GM12865 (cell line): ENCODE measurements around the gene LRRC4B.
"Not testable (repeated sequence)": the region's sequence is repeated elsewhere in the genome, so short reads cannot be mapped to it uniquely, and the experiment has no call there.

Experiments
- DNase-seq: peaks from one replicate; pipeline ENCODE4 v3.0.0; 2010; ENCODE audit warnings: low read depth
- H3K4me3 ChIP-seq: 2 replicates; pipeline ENCODE4 v1.5.1; 2011; ENCODE audit warnings: mild to moderate bottlenecking, low read depth, low read length, control low read depth
- TF ChIP-seq, protein P1 (sequence below): IDR thresholded peaks from 2 replicates; pipeline ENCODE4 v1.5.1; 2011; ENCODE audit warnings: low read length, control low read depth, low read depth, inconsistent platforms; ENCODE audit not compliant: insufficient read depth; ENCODE audit errors: missing control alignments

Gene LRRC4B

DNA sequence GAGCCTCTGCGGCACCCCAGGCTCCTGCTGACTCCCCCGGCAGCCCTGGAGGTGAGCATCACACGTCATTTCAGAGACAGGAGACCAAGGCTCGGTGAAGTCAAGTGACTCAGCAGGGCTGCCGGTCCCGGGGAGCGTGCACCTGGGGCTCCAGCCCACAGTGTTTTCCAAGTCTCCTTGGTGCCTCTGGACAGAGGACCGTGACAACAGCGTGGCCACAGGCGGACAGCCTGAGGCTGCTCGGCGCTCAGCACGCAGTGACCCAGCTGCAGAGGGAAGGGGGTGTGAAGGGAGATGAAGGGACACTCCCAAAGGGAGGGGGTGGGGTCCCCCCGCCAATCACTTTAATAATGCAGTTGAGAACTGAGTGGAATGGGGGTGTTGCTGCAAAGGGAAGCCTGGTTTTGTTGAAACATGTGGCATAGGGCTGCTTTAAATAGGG lies 37.0 kb downstream of the LRRC4B start:
- TF ChIP-seq, protein P1, sequence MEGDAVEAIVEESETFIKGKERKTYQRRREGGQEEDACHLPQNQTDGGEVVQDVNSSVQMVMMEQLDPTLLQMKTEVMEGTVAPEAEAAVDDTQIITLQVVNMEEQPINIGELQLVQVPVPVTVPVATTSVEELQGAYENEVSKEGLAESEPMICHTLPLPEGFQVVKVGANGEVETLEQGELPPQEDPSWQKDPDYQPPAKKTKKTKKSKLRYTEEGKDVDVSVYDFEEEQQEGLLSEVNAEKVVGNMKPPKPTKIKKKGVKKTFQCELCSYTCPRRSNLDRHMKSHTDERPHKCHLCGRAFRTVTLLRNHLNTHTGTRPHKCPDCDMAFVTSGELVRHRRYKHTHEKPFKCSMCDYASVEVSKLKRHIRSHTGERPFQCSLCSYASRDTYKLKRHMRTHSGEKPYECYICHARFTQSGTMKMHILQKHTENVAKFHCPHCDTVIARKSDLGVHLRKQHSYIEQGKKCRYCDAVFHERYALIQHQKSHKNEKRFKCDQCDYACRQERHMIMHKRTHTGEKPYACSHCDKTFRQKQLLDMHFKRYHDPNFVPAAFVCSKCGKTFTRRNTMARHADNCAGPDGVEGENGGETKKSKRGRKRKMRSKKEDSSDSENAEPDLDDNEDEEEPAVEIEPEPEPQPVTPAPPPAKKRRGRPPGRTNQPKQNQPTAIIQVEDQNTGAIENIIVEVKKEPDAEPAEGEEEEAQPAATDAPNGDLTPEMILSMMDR, result no peak
- DNase-seq, result no peak
- no peak overlapping the region for H3K4me3 ChIP-seq

DNA sequence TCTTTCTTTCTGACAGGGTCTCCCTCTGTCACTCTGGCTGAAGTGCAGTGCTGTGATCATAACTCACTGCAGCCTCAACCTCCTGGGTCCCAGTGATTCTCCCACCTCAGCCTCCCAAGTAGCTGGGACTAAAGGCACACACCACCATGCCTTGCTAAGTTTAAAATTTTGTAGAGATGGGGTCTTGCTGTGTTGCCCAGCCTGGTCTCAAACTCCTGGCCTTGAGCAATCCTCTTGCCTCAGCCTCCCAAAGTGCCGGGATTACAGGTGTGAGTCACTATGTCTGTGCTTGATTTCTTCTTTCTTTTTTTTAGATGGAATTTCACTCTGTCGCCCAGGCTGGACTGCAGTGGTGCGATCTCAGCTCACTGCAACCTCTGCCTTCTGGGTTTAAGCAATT lies 40.2 kb downstream of the LRRC4B start:
- not testable (repeated sequence) for H3K4me3 ChIP-seq

DNA sequence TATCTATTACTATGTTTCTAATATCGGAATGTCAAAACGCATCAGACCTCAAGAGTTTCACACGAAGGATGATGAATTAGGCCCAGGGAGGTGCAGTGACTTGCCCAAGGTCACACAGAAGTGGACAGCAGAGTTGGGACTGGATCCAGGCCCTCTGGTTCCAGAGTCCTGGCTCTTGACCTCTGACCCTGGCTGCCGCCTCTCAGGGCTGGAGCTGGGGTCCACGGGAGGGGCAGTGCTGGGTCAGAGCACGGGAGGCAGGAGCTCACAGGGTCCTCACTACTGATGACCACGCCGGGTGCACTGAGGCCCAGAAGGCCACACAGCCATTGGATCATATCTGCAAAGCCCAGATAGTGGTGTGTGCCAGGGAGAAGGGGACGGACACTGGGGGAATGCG lies 45.4 kb downstream of the LRRC4B start:
- TF ChIP-seq, protein P1, result no peak
- H3K4me3 ChIP-seq, result no peak overlapping the region
- no peak for DNase-seq

More for the DNA sequence above, 40.2 kb downstream of the LRRC4B start:
- DNase-seq, result not testable (repeated sequence)

DNA sequence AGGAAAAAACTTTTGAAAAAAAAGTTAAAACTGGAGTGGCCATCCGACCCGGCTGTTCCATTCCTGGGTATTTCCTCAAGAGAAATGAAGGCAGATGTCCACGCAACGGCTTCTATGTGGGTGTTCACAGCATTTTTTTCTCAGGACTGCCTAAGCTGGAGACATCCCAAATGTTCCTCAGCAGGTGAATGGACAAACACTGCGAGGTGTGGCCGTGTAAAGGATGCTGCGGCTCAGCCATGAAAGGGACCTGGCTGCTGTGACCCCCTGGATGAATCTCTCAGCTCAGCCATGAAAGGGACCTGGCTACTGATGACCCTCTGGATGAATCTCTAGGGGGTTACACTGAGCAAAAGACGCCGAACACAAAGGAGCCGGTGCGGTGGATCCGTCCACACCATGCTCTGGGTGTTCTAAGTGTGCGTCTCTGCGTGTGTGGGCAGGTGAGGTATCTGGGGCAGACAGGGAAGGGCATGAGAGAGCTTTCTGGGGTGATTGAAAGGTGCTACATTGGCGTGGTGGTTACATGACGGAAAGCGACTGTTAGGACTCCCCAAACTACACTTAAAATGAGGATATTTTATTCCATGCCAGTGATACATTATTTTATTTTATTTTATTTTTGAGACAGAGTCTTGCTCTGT lies 47.3 kb downstream of the LRRC4B start:
- no peak overlapping the region for H3K4me3 ChIP-seq
- DNase-seq, result no peak
- TF ChIP-seq, protein P1, result no peak

DNA sequence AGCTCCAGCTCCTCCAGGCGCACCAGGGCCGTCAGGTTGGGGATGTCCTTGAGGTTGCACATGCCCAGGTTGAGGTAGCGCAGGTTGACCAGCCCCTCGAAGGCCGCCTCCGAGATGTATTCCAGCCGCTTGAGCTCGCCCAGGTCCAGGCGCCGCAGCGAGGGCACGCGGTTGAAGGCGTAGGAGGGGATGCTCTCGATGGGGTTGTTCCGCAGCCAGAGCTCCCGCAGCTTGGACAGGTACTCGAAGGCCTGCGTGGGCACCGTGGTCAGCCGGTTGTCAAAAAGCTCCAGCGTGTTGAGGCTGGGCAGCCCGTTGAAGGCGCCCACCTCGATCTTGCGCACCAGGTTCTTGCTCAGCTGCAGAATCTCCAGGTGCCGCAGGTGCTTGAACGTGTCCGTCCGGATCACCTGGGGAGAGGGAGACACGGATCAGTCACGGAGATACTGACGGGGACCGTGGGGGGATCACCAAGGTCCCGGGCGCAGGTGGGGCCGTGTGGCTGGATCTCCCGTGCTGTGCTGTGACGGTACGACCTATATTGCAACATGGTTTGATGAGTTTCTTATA lies 49.1 kb downstream of the LRRC4B start:
- no peak for DNase-seq
- TF ChIP-seq, protein P1, result no peak
- H3K4me3 ChIP-seq, result no peak overlapping the region

DNA sequence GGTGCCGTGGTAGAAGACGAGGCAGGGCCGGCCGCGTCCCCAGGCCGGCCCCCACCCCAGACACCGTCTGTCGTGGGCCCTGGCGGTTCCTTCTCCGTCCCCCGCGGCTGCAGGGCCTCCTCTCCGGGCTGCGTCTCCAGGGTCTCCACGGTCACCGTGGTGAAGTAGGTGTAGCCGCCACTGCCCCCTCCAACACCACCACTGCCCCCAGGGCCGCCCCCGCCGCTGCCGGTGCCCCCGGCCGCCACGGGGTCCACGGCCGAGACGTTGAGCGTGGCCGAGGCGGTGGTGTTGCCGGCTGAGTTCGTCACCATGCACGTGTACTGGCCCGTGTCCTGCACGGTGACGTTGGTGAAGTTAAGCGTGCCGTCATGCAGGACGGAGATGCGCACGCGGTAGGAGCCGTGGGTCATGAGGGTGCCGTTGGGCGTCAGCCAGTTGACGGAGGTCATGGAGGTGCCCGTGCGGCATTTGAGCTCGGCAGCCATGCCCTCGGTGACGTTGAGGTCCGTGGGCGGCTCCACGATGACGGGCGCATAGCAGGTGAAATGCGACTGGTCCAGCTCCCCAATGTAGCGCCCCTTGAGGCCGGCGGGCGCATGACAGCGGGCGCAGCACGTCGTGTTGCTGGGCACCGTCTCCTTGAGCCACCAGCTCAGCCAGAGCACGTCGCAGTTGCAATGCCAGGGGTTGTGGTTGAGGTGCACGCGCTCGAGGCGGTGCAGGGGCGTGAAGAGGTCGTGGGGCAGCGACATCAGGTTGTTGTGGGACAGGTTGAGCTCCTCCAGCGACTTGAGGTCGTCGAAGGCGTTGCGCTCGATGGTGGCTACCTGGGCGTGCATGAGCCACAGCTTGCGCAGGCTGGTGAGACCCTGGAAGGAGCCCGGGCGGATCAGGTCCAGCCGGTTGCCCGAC lies 49.9 kb downstream of the LRRC4B start:
- no peak for DNase-seq
- TF ChIP-seq, protein P1, result peak; percentile 3
- no peak overlapping the region for H3K4me3 ChIP-seq

DNA sequence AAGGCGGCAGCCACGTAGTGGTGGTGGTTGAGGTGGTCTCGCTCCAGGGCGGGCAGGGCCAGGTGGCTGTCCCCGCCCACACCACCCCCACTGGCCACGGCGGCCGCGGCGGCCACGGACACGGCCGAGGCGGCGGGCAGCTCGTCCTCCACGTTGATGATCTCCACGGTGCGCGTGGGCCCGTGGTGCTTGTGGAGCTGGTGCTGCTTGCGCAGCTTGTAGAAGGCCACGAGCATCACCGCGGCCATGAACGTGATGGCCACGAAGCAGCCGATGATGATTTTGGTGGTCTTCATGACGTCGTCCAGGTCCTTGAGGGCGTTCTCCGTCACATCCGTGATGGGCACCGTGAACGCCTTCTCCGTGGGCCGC lies 50.5 kb downstream of the LRRC4B start:
- no peak for DNase-seq
- H3K4me3 ChIP-seq, result no peak overlapping the region
- TF ChIP-seq, protein P1, result no peak
